Stimulated activated naive CD8-positive, alpha-beta T cell treated with anti-CD3 and anti-CD28 coated beads, Interleukin-15, Interleukin-2, amounts not matched to agents 100 ng/mL and 50 ng/mL, for 24 hours (primary cell): ENCODE data around the gene FTO.

Source experiments
- H3K27ac Mint-ChIP-seq: one replicate; pipeline ENCODE4 v1.8.0; 2021; ENCODE audit warnings: mild to moderate bottlenecking, mixed read lengths
- H3K27me3 Mint-ChIP-seq: one replicate; pipeline ENCODE4 v1.8.0; 2021; ENCODE audit warnings: mixed read lengths
- H3K36me3 Mint-ChIP-seq: one replicate; pipeline ENCODE4 v1.8.0; 2021; ENCODE audit warnings: low read depth, mixed read lengths
- H3K4me1 Mint-ChIP-seq: one replicate; pipeline ENCODE4 v1.8.0; 2021; ENCODE audit warnings: low read depth, mixed read lengths
- H3K4me3 Mint-ChIP-seq: one replicate; pipeline ENCODE4 v1.8.0; 2021; ENCODE audit warnings: mild to moderate bottlenecking, mixed read lengths
- H3K9me3 Mint-ChIP-seq: one replicate; pipeline ENCODE4 v1.8.0; 2021; ENCODE audit warnings: mixed read lengths

FTO gene

DNA sequence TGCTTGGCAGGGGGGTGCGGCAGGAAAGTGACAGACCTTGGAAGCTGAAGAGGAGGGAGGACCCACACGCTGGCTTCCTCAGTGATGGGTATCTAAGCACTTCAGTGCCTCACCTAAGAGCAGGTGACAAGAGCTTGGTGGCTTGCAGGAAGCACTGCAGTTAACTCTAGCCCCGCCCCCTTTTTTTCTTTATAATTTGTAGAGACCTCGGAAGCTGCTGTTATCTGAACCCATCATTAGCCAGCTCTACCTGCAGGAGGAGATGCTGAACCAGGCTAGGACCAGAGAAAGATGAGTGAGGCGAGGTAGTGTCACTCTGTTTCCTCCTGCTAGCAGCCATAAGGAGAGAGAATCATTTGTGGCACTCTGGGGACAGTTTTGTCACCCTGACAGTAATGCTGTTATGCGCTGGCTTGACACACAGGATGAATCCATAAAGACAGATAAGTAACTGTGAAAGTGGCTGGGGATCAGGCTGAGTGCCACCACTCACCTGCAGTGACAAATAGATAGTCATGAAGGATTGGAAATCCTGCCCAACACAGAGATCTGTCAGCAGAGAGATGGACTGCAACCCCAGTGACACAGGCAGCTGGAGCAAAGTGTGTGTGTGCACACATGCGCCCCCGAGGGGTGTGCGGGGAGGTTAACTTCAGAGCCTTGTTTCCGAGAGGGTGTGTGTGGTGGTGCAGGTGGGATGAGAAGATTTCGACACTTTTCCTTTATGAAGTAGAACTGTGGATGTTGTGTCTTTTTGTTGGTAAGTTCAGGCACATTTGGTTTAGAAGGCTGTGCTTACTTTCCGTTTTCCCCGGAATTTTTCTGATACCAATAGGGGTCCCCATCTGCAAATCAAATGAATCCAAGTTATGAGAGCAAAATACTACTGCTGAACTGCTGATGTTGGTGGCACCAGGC, 358.7 kb downstream of the FTO start:
- Mint-ChIP-seq H3K27ac (no peak overlapping the region), H3K4me3 (no peak overlapping the region), H3K4me1 (no peaks in the 10 kb centered on the region), H3K9me3 (no peaks in the 10 kb centered on the region), H3K27me3 (no peaks in the 10 kb centered on the region), H3K36me3 (peaks cover 7% of the 10 kb centered on the region)

DNA sequence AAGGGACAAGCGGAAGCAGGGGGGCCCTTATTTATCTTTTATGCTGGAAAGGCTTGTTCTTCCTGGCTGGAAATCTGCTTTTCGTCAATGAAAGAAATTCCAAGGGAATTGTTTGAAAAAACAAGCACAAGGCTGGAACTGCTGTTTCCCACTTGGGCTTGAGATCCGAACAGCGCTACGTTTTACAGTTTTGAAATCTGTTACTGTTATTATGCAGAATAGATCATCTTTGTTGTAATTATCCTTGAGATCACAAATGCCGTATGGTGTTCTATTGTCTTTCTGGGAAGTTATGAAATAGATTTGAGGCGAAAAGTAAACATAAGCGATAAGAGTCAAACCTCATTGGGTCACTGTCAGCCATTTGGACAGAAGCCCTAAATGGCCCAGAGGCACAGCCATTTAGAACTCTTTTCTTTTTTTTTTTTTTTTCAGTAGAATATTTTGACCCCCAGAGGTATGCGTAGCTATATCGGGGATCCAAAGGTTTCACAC, 359.4 kb downstream of the FTO start:
- no peaks in the 10 kb centered on the region for H3K27me3 Mint-ChIP-seq
- no peaks in the 10 kb centered on the region for H3K9me3 Mint-ChIP-seq
- H3K36me3 Mint-ChIP-seq = peaks cover 4% of the 10 kb centered on the region

DNA sequence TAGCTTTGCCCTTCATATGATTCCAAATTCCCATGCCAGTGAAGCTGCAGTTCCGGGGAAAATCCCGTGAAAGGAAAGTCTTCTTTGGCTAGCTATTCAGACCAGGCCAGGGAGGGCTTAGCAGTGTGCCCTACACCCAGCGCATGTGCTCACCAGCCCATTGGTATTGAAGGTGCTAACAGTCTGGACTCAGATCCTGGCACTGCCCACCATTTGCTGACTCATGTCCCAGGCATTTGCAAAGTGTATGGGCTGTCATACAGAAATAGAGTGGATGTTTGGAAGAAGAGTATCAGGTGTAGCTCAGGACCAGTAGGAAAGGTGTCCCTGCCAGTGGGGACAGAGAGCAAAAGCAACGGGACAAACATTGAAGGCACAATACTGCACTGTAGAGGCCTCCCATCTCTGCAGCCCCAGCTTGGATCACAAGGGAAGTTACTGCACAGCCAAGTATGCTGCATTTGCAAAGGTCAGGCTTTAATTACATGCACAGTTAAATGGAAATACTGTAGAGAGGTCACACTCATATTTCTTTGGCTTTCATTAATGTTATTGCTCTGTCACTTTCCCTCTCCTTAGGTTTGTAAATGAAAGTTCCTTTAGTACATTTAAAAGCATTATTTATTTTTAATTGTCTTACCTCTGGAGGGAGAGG, 362.6 kb downstream of the FTO start:
- H3K4me3 Mint-ChIP-seq = no peak overlapping the region
- H3K9me3 Mint-ChIP-seq = no peaks in the 10 kb centered on the region
- no peaks in the 10 kb centered on the region for H3K4me1 Mint-ChIP-seq
- H3K27ac Mint-ChIP-seq = no peak overlapping the region
- no peaks in the 10 kb centered on the region for H3K27me3 Mint-ChIP-seq
- peaks cover 10% of the 10 kb centered on the region for H3K36me3 Mint-ChIP-seq

More for the DNA sequence above, 359.4 kb downstream of the FTO start:
- no peaks in the 10 kb centered on the region for H3K4me1 Mint-ChIP-seq
- no peak overlapping the region for H3K27ac Mint-ChIP-seq
- H3K4me3 Mint-ChIP-seq = no peak overlapping the region

DNA sequence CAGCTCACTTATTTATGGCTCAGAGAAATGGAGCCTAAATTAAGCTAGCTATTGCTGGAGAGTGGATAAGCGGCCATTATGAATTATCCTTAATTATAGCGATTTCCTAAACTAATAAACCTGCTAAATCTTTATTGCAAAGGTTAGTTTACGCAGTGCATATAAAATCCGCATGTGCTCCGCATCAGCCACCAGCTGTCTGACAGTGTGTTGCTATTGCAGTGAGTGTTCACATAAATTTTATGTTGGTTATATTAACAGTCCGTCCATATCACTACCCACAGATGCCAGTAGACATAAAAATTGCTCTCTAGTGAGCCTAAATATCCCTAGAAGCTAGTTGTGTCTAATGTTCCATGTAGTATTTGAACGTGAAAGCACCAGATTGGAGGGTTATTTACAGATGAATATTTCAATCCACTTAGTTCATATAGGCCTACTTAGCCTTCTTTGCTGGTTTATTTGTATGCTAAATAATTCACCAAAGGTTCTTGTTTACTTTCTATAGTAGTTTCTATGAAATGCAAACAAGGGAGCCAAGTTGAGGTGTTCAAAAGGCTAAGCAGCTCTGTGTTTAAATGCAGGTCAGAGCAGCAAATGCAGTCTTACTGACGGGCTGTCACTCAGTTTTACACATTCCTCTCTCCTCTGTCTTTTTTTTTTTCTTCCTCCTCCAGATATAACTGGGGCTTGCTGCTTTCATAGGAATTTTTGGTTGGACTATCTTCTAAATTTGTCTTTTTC, 363.5 kb downstream of the FTO start:
- H3K9me3 Mint-ChIP-seq = no peaks in the 10 kb centered on the region
- H3K4me3 Mint-ChIP-seq = no peak overlapping the region
- H3K36me3 Mint-ChIP-seq = peaks cover 10% of the 10 kb centered on the region
- no peaks in the 10 kb centered on the region for H3K4me1 Mint-ChIP-seq
- no peaks in the 10 kb centered on the region for H3K27me3 Mint-ChIP-seq
- no peak overlapping the region for H3K27ac Mint-ChIP-seq

DNA sequence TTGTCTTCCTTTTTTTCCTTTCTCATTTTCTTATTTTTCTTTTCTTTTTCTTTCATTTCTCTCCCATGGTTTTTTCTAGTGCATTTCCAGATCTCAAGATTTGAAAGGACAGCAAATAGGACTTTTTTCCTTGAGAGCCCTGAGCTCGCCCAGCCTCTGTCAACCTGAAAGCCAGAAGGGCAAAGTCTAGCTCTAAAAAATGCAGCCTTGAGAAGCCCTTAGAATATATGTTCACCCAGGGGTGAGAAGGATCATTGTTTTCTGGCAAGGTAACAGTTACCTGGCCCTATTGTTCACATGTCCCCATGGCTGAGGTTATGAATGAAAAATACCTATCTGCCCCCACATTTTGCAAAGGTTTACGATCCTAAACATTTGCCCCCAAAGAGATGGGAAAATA, 364.3 kb downstream of the FTO start:
- Mint-ChIP-seq H3K27me3 (no peaks in the 10 kb centered on the region), H3K9me3 (no peaks in the 10 kb centered on the region), H3K4me3 (no peak overlapping the region), H3K4me1 (no peaks in the 10 kb centered on the region), H3K27ac (no peak overlapping the region), H3K36me3 (peaks cover 6% of the 10 kb centered on the region)

DNA sequence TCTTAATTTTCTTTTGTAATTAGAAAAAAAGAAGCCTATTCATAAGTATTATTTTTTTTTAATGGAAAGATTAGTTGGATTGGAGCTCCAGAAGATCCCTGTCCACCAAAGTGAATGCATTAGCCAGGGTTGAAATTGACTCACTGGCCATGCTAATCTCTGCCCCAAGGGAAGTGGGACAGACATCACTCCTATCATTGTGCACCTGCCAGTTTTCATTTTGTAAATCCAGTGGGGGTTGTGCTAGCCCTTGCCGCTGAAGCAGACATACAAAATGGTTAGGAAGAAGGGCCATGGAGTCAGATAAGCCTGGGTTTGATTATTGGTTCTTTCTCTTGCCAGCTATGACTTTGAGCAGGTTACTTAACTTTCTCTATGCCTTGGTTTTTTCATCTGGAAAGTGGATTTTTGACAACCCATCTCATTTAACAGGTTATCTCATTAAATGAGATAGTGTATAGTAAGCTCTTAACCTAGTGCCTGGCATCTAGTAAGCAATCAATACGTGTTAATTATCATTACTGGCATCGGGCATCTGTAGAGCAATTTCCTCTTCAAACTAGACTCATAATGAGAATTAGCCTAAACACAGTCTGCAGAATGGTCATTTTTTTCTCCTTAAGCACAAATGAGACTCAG, 365.8 kb downstream of the FTO start:
- peaks cover 6% of the 10 kb centered on the region for H3K36me3 Mint-ChIP-seq
- H3K4me1 Mint-ChIP-seq = no peaks in the 10 kb centered on the region
- H3K4me3 Mint-ChIP-seq = no peak overlapping the region
- H3K9me3 Mint-ChIP-seq = no peaks in the 10 kb centered on the region
- no peaks in the 10 kb centered on the region for H3K27me3 Mint-ChIP-seq
- H3K27ac Mint-ChIP-seq = no peak overlapping the region

DNA sequence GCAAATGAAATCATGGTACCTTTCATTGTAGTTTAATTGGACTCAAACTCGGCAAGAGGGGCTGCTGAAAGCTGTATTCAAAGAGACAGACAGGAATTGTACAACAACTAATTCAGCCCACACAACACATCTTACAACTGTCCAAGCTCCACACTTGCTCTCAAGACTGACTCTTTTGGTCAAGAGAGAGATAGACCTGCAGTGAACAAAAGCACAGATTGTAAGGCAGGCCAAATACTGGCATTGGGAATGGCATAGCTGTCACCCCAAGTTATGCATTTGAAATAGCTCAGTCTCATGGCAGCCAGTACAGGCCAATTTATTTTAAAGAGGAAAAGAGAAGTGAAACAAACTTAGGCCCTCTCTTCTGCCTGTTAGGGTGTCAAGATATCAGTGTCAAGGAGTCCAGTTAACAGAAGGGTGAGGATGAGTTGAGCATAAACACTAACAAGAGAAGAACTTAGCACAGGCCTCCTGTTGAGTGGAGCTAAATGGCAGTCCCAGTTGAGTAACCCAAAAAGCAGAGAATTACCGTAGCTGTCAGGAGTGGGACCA, 366.9 kb downstream of the FTO start:
- Mint-ChIP-seq H3K9me3 (no peaks in the 10 kb centered on the region), H3K36me3 (peaks cover 6% of the 10 kb centered on the region), H3K27ac (no peak overlapping the region)

DNA sequence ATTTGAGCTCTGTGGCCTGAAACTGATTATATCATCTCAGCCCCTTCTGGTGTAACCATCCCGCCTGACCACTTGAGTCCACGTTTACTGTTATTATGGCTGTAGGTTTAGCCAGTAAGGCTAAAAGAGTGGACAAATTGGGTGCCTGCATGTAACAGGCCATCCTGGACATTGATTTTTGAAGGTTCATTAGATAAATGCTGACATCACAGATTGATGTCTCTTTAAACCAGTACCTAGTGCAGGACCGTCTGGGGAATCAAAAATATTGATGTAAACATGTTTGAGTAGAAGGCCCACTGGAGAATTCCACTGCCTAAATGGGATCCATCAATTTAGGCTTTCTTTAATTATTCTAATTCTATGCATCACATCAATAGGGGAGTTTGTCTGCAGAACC, 367.6 kb downstream of the FTO start:
- H3K27me3 Mint-ChIP-seq = no peaks in the 10 kb centered on the region
- no peak overlapping the region for H3K27ac Mint-ChIP-seq
- no peaks in the 10 kb centered on the region for H3K4me1 Mint-ChIP-seq
- no peaks in the 10 kb centered on the region for H3K9me3 Mint-ChIP-seq
- H3K4me3 Mint-ChIP-seq = no peak overlapping the region
- H3K36me3 Mint-ChIP-seq = peaks cover 6% of the 10 kb centered on the region

More for the DNA sequence above, 366.9 kb downstream of the FTO start:
- H3K27me3 Mint-ChIP-seq = no peaks in the 10 kb centered on the region
- H3K4me3 Mint-ChIP-seq = no peak overlapping the region
- H3K4me1 Mint-ChIP-seq = no peaks in the 10 kb centered on the region

DNA sequence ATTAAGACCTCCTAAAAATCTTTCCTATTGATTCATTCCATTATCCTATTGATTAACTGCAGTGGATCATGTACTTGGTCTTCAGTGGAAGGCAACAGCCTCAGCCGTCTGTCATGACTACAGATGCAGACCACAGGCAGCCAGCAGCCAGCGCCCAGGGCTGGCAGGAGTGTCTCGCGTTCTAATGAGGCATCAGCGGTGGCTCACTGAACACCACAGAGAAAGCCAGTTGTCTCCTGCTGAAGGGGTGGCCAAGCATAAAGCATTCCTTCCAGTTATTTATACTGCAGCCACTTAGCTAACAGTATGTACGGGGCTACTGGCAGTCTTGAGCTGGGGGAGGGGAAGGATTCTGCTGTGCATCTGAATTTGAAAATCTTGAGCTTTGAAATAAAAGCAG, 368.3 kb downstream of the FTO start:
- H3K9me3 Mint-ChIP-seq = no peaks in the 10 kb centered on the region
- no peaks in the 10 kb centered on the region for H3K27me3 Mint-ChIP-seq
- H3K27ac Mint-ChIP-seq = no peak overlapping the region
- no peaks in the 10 kb centered on the region for H3K4me1 Mint-ChIP-seq
- H3K4me3 Mint-ChIP-seq = no peak overlapping the region
- peaks cover 6% of the 10 kb centered on the region for H3K36me3 Mint-ChIP-seq

DNA sequence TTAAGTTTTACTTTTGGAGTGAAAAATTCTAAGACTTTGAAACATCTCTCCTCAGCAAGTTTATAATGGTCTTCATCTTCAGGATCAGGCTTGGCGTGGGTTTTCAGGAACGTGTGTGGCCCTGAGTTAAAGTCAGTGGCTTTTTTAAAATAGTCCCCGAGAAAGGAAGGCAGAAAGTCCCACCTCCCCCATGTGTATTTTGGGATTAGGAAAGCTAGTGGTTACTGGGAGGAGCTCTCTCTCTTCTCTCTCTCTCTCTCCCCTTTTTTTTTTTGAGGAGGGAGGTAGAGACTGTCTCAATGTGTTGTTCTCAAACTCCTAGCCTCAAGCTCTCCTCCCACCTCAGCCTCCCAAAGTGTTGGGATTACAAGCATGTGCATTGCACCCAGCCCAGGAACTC, 369.4 kb downstream of the FTO start:
- peaks cover 6% of the 10 kb centered on the region for H3K36me3 Mint-ChIP-seq
- no peak overlapping the region for H3K27ac Mint-ChIP-seq
- no peaks in the 10 kb centered on the region for H3K4me1 Mint-ChIP-seq
- no peak overlapping the region for H3K4me3 Mint-ChIP-seq
- no peaks in the 10 kb centered on the region for H3K9me3 Mint-ChIP-seq
- no peaks in the 10 kb centered on the region for H3K27me3 Mint-ChIP-seq

DNA sequence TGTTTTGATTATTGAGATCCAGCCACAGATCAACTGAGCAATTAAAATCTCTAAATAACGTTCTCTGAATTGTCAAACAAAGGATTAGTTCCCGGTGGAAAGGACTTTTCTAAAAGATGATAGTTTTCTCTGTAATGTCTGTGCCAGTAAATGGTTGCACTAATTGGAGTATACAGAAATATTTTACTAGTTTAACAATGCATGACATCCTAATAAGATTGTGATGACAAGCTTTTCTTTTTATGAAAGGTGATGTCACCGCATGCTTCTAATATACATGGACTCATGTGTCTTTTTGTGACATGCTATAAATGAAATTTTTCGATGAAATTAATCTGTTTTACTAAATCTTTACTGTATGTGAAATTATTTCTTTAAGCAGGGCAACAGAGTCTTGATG, 371.5 kb downstream of the FTO start:
- Mint-ChIP-seq H3K27ac (no peak overlapping the region), H3K36me3 (peaks cover 6% of the 10 kb centered on the region), H3K4me3 (no peak overlapping the region), H3K27me3 (no peaks in the 10 kb centered on the region), H3K9me3 (no peaks in the 10 kb centered on the region), H3K4me1 (no peaks in the 10 kb centered on the region)

DNA sequence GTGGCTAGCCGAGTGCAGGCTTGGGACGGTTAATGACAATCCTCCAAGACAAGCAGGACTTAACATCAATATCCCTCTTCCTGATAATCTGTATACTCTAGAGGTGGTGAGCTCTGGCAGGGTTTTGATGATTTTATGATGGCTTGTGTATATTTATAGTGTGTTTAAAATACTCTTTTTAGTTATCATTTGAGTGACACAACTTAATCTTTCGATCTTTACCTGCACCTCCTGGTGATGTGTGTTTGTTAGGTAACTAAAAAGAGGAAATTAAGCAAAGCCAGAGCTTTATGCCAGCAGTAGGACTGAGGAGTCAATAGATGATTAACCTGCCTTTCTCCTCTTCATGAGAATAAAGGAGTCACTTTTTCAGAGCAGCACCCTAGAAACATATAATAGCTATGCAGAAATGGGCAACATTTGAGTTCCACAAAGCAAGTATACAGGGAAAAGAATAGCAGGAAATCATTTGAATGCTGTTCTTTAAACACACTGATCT, 372.1 kb downstream of the FTO start:
- no peaks in the 10 kb centered on the region for H3K4me1 Mint-ChIP-seq
- H3K27me3 Mint-ChIP-seq = no peaks in the 10 kb centered on the region
- H3K9me3 Mint-ChIP-seq = no peaks in the 10 kb centered on the region
- H3K4me3 Mint-ChIP-seq = no peak overlapping the region
- H3K27ac Mint-ChIP-seq = no peak overlapping the region
- peaks cover 2% of the 10 kb centered on the region for H3K36me3 Mint-ChIP-seq

DNA sequence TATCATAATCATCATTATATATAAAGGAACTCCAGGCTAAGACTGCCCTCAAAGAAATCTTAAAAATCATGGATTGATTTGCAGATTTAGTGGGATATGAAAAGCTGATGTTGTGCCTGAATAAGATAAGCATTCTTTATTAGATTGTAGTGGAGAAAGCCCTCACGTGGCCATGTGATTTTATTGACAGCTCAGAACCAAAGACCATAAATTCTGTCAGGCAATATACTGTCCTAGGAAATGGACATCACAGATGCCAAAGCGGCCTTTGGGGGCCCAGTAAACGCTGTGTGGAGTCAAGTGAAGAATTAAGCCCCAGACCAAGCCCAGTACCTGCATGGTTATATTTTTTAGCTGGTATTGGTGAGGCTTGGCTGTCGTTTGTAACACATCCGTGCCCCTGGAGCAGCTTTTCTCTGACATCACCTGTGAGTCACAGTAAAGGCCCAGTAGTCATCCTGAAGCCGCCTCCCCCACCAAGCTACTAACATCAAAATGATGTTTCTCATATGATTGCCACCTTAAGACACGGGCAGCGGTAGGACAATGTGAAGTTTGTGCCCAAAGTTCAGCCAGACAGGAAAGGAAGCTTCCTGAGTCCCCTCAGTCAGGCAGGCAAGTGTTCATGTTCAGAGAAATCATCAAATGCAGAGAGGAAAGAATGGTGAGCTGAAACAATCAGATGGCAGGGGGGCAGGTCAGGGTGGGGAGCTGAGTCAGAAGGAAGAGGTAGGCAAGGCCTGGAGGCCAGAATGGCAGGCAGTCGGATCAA, 373.3 kb downstream of the FTO start:
- Mint-ChIP-seq H3K27me3 (no peaks in the 10 kb centered on the region), H3K36me3 (no peaks in the 10 kb centered on the region), H3K4me1 (no peaks in the 10 kb centered on the region), H3K9me3 (no peaks in the 10 kb centered on the region), H3K27ac (no peak overlapping the region), H3K4me3 (no peak overlapping the region)
